Measurements from ENCODE around the gene LRCH1.
"Not testable (repeated sequence)": the region's sequence is repeated elsewhere in the genome, so short reads cannot be mapped to it uniquely, and the experiment has no call there.

Gene LRCH1

GRCh38 chr13:46753137-46753536 lies 200.2 kb downstream of the LRCH1 start:
- no peak for DNase-seq (ENCODE audit: low spot score)

DNA sequence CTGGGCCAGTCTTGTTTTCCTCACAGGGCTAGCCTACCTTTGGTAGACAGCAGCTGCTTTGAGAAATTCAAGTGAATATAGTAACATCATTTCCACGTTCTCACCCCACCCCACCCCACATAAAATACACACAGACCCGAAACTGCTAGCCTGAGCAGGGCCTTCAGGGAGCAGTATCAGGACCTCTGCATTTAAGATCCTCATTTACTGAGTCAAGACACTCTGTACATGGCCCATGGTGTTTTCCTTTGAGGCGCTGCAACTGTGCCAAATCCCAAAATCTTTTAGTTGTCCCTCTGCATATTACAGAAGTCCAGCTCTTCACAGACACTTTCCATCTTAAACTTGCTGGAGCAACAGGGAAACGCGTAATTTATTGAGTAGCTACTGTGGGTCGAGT lies 200.9 kb downstream of the LRCH1 start:
- no peak for DNase-seq (ENCODE audit: low spot score)

GRCh38 chr13:46754812-46755211 lies 201.8 kb downstream of the LRCH1 start:
- no peak for DNase-seq (ENCODE audit: low spot score)

GRCh38 chr13:46755508-46755907 lies 202.5 kb downstream of the LRCH1 start:
- DNase-seq (ENCODE audit: low spot score): not testable (repeated sequence)

- no peak for DNase-seq (ENCODE audit: low spot score)
Observed at GRCh38 chr13:46756977-46757376, 204.0 kb downstream of the LRCH1 start.

- DNase-seq (ENCODE audit: low spot score): no peak
Observed at GRCh38 chr13:46757640-46758039, 204.7 kb downstream of the LRCH1 start.

- DNase-seq (ENCODE audit: low spot score): no peak
Observed at GRCh38 chr13:46759846-46760245, 206.9 kb downstream of the LRCH1 start.

DNA sequence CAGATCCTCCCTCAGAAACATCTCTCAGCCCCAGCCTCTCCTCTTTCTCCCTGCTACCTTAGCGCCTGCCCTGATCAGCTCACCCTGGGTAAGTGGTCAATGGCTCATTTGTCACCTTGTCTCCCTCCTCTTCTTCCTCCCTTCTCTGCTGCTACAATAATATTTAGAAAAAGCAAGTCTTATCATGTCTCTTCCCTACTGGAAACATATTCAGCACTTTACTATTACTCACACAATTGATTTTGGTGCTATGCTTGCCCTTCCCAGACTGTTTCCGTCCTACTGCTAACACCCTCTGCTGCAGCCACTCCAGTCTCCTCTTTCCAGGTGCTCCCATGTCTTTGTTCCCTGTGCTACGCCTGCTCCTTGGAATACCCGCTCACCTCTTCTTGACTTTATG lies 208.2 kb downstream of the LRCH1 start:
- DNase-seq (ENCODE audit: low spot score): no peak

- DNase-seq (ENCODE audit: low spot score): no peak
Observed at GRCh38 chr13:46761866-46762265, 208.9 kb downstream of the LRCH1 start.

DNA sequence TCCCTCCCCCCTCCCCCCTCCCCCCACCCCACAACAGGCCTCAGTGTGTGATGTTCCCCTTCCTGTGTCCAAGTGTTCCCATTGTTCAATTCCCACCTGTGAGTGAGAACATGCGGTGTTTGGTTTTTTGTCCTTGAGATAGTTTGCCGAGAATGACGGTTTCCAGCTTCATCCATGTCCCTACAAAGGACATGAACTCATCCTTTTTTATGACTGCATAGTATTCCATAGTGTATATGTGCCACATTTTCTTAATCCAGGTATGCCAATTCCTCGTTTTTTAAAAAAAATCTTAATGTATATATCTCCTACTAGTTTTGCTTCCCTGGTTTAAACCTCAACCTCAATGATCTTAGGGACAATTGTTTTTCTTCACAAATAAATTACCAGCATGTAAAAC lies 217.0 kb downstream of the LRCH1 start:
- not testable (repeated sequence) for DNase-seq (ENCODE audit: low spot score)

DNA sequence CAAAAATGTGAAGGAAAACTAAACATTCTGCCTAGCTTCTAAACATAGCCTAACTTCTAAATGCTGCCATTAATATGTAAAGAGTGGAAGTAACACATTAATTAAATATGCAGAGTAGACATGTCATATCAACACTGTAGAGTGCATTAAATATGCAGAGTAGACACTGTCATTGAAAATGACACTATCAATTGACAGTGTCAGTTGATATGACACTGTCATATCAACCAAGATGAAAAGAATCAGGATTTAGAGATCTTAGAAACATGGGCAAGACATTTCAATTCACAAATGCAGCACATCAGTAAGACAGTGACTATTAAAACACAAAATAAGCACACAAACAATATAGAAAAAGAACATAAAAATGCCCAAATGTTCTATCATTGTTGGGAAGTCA lies 218.7 kb downstream of the LRCH1 start:
- DNase-seq (ENCODE audit: low spot score): no peak

DNA sequence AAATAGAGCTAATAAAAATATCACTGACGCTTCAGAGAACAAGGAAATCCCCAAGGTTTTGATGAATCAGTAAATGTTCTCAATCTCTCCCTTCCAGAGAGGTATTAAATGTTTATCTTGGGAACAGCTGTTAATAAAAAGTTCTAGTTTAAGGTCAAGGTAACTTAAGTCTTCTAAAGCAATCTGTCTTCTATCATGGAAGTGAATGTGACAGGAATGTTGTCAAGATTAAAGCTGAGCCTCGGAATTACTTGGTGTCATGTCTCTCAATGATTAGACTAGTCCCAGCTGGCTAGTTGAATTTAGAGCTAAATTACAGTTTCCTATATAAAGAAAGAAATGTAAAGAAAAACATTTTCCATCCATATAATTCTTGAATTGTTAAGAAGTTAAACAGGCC lies 220.6 kb downstream of the LRCH1 start:
- DNase-seq (ENCODE audit: low spot score): no peak

- DNase-seq (ENCODE audit: low spot score): no peak
Observed at GRCh38 chr13:46775385-46776107, 222.6 kb downstream of the LRCH1 start.

DNA sequence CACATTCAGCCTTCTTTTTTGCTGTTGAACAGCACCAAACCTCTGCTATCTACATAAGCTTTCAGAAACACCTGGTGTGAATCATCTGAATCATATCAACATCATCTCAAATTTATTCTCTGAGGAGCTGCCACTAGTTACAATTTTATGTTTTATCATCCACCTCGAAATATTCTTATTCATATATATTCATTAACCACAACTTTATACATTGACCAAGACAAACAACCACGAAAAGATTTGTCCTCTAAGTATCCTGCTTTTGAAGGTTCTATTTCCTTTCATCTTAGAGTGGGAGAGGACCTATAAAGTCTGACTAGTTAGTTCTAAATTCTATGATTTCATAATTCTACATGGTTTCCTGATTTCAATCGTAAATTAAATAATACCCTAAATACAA lies 225.1 kb downstream of the LRCH1 start:
- no peak for DNase-seq (ENCODE audit: low spot score)

- no peak for DNase-seq (ENCODE audit: low spot score)
Observed at GRCh38 chr13:46778890-46779289, 225.9 kb downstream of the LRCH1 start.

GRCh38 chr13:46782066-46782465 lies 229.1 kb downstream of the LRCH1 start:
- no peak for DNase-seq (ENCODE audit: low spot score)

DNA sequence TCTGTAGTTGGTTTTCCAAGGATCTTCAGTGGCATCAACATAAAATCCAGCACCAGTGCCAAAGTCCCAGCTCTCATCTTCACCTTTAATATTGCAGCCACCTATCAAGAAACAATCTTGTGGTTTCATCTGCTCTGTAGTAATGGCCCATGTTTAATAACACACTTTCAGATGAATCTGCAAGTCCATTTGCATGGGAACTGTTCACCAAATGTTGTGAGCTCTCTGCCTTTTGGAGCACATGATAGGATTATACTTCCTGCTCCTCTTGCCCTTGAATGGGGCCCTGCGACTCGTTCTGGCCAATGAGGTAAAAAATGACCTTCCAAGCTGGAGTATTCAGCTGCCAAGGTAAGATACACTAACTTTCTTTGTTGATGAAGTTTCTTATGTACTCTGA lies 229.7 kb downstream of the LRCH1 start:
- DNase-seq (ENCODE audit: low spot score): no peak

DNA sequence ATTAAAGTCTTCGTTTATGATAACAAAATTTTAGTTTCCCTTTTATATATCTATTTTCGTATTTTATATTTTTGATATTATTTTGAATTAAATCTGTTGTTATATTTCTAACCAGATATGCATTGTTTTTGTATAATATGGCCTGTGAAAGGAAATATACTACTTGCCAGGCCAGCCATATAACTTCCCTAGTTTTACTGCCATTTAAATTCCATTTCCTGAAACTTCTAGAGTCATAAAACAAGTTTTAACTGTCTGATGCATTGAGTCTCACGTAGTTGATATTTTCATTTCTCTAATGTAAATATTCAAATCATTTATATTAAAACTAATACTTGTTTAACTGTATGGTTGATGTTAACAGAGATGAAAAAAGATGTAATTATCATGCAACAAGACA lies 230.5 kb downstream of the LRCH1 start:
- no peak for DNase-seq (ENCODE audit: low spot score)

DNA sequence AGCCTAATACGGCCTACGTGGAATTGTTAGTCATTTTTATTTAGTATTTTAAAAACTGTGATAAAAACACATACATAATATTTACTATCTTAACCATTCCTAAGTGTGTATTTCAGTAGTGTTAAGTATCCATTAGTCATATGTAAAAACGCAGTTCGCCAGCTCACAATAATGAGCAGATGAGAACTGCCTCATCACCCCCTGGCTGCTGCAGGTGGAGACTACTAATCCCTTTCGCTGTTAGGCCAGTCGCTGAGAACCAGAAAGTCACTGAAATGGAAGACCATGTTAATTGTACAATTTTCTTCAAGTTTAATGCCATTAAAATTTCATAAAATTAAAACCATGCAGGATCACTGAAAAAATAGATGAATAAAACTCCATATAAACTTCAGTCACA lies 242.4 kb downstream of the LRCH1 start:
- DNase-seq (ENCODE audit: low spot score): peak; percentile 64

DNA sequence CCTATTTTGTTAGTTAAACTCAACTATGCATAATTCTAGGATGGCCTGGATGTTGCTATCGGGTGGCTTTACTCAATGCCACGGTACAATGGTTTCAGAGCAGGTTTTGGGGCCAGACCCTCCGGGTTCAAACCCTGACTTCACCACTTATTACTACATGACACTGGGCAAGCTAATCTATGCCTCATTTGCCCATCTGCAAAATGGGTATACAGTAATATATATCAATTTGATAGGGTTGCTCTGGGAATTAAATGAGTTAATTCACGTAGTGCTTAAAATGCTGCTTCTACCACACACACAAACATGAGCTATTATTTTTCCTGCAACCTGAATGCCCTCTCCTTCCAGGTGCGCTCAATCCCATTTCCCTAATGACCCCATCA lies 243.2 kb downstream of the LRCH1 start:
- no peak for DNase-seq (ENCODE audit: low spot score)

DNA sequence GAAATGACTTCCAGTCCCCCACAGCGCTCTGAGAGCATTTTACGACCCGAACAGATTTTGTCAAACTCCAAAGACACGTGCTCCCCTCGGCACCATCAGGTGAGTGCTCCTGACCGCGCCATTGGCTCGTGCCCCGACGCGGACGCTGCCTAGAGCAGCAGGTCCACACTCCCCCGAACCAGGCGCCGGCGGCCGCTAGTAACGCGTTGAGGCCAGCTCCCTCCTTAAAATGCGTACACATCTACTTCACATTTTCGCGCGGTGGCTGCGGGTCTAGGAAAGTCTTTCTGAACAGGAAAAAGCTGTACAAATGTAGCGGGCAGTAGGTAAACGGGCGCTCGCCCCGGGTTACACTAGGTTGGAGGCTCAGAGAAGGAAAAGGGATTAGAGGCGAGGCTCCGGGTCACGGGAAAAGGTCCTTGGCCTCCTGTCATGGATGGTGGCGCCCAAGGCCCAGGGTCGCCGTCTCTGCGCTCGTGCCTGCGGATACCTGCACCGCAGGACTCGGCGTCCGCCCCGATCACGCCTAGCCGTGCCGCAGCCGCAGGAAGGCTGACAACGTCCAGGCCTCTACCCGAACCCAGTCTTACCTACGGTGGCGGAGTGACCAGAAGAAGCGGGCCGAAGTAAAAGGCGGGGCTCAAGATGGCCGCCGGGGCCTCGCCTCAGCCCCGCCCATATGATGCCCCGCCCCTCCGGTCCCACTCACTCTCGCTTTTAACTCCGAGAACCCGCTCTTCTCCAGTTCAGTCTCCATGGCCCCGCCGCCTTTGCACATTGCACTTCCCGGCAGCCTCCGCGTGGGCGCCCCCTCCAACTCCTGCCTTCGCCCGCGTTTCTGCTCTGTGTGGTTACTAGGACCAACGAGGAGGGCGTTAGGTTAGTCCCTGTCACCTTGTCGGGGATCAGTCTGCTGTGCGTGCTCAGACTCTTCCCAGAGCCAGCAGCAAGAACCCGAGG lies 243.8 kb downstream of the LRCH1 start, which contains the start of gene ESD:
ESD (minus strand) TSS at position 647 of the 960 bp plus-strand sequence. CDS start 5,748 bp downstream, outside the sequence.
- DNase-seq (ENCODE audit: low spot score): peak; percentile 93

DNA sequence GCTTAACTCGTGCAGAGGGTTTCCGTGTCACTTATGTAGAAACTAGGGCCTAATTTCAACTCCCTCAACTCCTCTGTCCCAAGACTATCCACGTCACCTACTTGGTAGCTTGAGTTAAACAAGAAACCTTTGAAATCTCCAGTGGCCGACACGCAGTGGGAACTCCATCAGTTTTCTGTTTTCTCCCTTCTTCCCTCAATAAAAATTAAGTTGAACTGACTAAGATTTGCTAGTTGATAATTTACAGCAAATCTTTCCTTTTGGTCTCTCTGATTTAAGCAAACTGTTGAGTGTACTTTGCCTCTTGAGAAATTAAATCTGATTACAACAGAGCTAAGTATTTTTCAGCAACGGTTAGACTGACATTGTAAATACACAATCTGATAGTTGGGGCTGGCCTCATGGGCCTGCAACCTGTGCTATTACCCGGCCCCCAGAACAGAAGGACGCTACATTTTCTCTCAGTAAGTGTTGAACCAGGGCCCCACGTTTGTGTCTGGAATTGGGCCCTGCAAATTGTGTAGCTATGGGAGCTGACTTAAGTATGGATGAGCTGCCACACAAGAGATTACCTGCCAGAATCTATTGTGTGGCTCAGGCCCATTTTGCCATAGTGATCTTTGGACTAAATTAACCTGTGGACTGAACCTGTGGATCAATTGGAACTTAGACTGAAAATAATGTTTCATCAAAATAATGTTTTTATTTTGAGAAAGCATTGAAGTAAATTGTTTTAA lies 244.7 kb downstream of the LRCH1 start:
- no peak for DNase-seq (ENCODE audit: low spot score)

Measured in RKO (cell line).